HG02571 (cell line): ENCODE measurements around the gene ARRB2.
A peak's percentile ranks its signal among the peaks of the same experiment; 100 is the strongest.
"Not testable (repeated sequence)": the region's sequence is repeated elsewhere in the genome, so short reads cannot be mapped to it uniquely, and the experiment has no call there.

Experiments used
- ATAC-seq: cut with Tn5 transposase; IDR thresholded peaks from one replicate; pipeline ENCODE4 v1.9.1; 2021; ENCODE audit warnings: mild to moderate bottlenecking, moderate library complexity; ENCODE audit not compliant: unreplicated experiment

Gene ARRB2

GRCh38 chr17:4709794-4710692 lies at the start of gene ARRB2:
Gene ARRB2 (plus strand): TSS chr17:4710632. CDS start chr17:4710722, 90 bp downstream.
- peak; percentile 84 for ATAC-seq

DNA sequence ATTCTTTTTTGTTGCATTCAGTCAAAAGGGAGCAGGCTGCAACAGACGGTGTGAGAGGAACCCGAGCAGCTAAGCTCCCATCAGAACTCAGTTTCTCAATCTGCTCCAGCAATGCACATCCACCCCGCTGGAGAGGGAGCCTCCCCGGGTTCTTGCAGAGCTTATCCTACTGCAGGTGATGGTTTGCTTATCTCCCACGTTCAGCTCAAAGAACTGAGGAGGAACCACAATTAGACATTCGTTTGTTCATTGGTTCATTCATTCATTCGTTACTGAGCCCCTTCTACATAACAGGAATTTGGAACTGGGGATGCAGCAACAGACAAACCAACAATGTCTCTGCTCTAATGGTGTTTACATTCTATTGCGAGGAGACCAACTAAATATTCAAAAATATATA lies 46.7 kb upstream of the ARRB2 start:
- no peak for ATAC-seq

- ATAC-seq, result no peak
Measured at GRCh38 chr17:4664230-4664629, 46.2 kb upstream of the ARRB2 start.

DNA sequence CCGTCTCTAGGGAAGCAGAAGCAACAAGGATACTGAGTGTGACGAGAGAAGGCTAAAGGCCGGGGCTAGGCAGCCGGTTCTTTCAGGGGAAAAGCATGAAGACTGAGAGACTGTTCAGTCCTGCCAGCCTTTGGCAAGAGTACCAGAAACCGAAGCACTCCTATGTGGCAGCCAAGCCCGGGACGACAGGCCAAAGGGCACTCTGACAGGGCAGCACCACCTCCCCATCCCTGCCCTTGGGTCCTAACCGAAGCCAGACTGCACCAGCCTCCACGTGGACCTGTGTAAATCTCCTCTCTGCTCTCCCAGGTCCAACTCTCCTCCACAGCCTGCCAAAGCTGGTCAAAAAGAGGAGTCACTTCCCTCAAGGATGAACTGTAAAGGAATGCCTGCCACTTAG lies 45.4 kb upstream of the ARRB2 start:
- no peak for ATAC-seq

GRCh38 chr17:4666296-4666695 lies 44.1 kb upstream of the ARRB2 start:
- no peak for ATAC-seq

DNA sequence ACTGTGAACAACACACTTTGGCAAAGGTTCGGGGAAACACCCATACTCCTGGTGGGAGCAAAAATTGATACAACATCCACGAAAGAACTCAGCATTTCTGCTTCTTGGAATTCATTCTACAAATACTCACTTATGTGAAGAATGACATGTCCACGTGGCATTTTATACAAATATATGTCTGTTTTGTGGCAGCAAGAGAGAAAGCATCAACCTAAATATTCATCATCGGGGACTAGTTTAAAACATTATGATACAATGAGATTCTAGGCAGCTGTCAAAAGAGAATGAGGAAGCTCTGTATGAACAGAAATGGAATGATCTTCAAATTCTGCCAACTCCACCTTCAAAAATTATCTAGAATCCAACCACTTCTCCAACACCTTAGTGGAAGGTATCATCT lies 43.3 kb upstream of the ARRB2 start:
- no peak for ATAC-seq

GRCh38 chr17:4672055-4672630 lies 38.3 kb upstream of the ARRB2 start:
- ATAC-seq, result no peak

- no peak for ATAC-seq
Measured at GRCh38 chr17:4672751-4673150, 37.7 kb upstream of the ARRB2 start.

DNA sequence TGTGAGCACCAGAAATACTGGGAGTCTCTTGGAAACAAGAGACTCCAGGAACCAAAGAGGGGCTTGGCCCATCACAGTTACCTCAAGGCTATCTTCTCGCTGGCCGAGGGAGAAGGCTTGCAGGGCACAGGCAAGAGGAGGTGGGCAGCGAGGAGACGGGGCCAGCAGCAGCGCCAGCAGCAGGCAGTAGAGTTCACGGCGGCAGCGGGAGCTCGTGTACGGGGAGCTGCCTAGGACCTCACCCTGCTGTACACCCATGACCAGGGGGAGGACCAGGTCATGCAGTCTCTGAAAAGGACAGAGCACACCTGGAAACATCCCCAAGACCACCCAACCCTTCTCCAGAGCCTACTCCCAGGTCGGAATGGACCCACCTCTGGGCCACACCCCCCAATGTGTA lies 37.3 kb upstream of the ARRB2 start:
- ATAC-seq, result no peak

DNA sequence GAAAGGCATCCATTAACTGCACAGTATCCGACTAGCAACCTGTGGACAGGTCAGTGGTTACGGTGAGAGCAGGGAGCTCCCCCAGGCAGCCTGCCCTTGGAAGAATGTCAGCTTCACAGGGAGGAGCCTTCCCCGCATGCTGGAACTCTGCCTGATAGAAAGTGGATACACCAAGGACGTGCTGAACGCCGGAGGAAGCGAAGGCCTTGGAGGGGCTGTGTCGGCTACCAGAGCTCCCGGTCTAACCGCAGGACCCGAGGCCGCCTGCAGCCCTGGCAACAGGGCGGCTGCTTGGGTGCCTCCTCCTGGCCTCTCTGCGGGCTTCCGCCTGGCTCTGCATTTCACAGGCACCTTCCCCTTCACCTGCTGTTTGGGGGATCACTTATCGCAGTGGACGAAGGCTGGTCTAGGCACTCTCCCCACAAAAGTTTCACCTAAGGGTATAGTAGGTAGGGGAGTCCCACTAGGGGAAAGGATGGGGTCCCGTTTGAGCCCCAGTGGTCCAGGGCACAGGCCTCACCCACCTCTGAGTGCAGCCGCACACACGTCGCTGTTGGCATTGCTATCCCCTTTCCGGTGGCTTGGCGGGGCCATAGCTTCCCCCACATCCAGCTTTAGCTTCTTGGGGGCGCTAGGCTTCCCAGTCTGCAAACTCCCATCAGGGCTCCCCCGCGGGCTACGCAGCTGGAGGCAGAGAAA lies 36.3 kb upstream of the ARRB2 start:
- no peak for ATAC-seq

GRCh38 chr17:4674685-4674998 lies 35.8 kb upstream of the ARRB2 start:
- no peak for ATAC-seq

GRCh38 chr17:4675791-4676190 lies 34.6 kb upstream of the ARRB2 start:
- ATAC-seq, result no peak

GRCh38 chr17:4676791-4677190 lies 33.6 kb upstream of the ARRB2 start:
- no peak for ATAC-seq

GRCh38 chr17:4678448-4679026 lies 31.9 kb upstream of the ARRB2 start:
- no peak for ATAC-seq

DNA sequence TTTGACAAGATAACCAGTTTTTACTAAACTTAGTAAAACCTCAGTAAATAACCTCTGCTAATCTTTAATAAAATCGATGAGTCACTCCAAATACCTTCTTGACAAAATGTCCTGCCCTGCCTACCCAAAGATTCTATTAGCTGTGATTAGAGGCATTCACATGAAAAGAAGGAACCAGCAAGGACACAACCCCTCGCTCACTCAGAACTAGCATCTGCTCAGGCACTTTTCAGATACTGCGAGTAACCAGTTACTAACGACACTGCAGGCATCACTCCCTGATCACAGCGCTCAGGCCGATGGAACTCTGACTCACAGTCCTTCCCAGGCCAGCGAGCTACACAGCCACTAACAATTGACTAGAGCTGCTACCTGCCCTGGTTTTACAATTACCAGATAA lies 30.8 kb upstream of the ARRB2 start:
- ATAC-seq, result no peak

GRCh38 chr17:4683739-4684138 lies 26.7 kb upstream of the ARRB2 start:
- not testable (repeated sequence) for ATAC-seq

DNA sequence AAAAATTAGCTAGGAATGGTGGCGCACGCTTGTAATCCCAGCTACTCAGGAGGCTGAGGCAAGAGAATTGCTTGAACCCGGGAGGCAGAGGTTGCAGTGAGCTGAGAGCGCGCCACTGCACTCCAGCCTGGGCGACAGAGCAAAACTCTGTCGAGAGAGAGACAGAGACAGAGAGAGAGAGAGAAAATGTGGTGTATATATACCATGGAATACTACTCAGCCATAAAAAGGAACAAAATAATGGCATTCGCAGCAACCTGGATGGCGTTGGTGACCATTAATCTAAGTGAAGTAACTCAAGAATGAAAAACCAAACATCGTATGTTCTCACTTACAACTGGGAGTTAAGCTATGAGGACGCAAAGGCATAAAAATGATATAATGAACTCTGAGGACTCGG lies 20.6 kb upstream of the ARRB2 start:
- not testable (repeated sequence) for ATAC-seq

GRCh38 chr17:4690745-4691144 lies 19.7 kb upstream of the ARRB2 start:
- ATAC-seq, result no peak

DNA sequence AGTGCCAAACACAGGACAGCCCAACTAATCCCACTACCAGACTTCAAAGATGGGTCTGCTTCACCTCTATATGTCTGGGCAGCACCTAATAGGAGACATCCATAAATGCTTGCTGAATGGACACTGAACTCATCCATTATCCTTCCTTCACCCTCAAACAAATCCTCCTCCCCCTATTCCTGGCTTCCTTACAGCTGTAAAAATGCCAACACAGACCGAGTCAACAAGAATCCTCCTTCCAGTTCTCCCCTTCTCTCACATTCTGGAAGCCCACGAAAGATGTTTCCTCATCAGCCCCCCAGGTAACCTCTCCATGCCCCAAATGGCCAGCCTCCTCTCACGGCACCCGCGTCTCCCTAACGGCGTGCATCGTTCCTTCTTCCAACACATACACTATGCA lies 18.7 kb upstream of the ARRB2 start:
- ATAC-seq, result no peak

- ATAC-seq, result no peak
Measured at GRCh38 chr17:4693416-4693815, 17.0 kb upstream of the ARRB2 start.

DNA sequence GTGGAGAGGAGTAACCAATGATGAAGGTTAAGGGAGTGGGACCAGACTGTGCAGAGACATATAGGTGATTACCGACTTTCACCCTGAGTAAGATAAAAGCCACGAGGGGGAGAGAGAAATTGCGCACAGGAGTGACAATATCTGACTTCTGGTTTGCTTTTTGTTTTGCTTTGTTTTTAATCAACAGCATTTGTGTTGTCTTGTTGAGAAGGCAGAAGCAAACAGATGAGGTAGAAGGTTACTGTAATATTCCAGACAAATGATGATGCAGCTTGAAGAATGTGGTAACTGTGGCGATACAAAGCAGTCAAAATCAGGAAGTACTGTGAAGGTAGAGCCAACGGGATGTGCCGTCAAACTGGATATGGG lies 14.0 kb upstream of the ARRB2 start:
- ATAC-seq, result no peak
